ENCODE measurements around the gene NRXN3. TPM values are rescaled to one million over a fixed set of nuclear protein-coding genes. Genes with fewer than 3 reads are reported as not detected.

Gene NRXN3
- total RNA-seq, 1 experiment from 2014 or later, result not detected

DNA sequence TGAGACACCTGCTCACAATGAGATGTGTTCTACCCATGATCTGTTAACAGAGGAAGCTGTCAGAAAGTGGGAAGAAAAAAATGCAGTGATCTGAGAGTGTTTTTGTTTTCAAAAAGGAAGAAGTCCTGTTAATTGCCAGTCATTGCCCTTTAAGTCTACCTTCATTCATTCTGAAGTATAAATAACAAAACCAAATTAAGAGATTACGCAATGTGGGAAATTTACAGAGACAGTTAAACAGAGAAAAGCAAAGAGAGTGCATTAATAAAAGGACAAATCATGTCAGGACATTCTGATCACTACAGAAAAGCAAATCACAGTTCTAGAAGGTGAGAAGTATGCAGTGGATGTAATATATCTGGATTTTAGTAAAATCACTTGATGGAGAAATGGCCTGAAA lies 154.2 kb downstream of the NRXN3 start:
- TF ChIP-seq, protein P1, sequence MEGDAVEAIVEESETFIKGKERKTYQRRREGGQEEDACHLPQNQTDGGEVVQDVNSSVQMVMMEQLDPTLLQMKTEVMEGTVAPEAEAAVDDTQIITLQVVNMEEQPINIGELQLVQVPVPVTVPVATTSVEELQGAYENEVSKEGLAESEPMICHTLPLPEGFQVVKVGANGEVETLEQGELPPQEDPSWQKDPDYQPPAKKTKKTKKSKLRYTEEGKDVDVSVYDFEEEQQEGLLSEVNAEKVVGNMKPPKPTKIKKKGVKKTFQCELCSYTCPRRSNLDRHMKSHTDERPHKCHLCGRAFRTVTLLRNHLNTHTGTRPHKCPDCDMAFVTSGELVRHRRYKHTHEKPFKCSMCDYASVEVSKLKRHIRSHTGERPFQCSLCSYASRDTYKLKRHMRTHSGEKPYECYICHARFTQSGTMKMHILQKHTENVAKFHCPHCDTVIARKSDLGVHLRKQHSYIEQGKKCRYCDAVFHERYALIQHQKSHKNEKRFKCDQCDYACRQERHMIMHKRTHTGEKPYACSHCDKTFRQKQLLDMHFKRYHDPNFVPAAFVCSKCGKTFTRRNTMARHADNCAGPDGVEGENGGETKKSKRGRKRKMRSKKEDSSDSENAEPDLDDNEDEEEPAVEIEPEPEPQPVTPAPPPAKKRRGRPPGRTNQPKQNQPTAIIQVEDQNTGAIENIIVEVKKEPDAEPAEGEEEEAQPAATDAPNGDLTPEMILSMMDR (IDR thresholded peaks at IDR 0.05; ENCODE audit: unreplicated experiment), result no peak
- CTCF ChIA-PET, result interaction anchor here (0.5 kb wide), 1 partner anchor 100 kb away, joined by 4 read pairs; no protein-coding TSS in a partner anchor
- no peak overlapping the region for H3K27ac Mint-ChIP-seq (ENCODE audit: unreplicated experiment)
- no peaks in the 10 kb centered on the region for H3K36me3 Mint-ChIP-seq (ENCODE audit: insufficient read depth, unreplicated experiment)
- peaks cover 91% of the 10 kb centered on the region for H3K27me3 Mint-ChIP-seq (ENCODE audit: unreplicated experiment)
- no peak for DNase-seq
- BruUV-seq (replicated peaks), result no TSS peak
- intact Hi-C loops (cut with micrococcal nuclease; ENCODE audit: unreplicated experiment), result no loop called here
- no peak overlapping the region for H3K4me3 Mint-ChIP-seq (ENCODE audit: low read depth, unreplicated experiment)
- no peaks in the 10 kb centered on the region for H3K9me3 Mint-ChIP-seq (ENCODE audit: low read depth, unreplicated experiment)
- no peaks in the 10 kb centered on the region for H3K4me1 Mint-ChIP-seq (ENCODE audit: low read depth, unreplicated experiment)

DNA sequence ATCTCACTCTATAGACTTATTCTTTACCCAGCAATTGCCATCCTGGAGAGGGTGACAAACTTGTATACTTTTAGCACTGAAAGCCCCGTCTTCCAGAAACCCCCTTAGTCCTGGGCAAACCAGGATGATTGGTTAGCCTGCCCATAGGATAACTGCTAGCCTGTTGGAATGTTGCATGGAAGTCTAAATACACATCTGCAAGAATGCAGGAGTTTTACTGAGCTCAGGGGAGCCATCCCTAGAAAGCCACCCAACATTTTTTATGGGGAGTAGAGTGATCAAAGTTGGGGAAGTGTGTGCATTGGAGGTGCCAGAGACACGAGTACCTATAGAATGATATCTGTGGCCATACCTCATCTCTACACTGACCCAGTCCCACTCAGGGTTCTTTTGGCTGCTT lies 155.7 kb downstream of the NRXN3 start:
- no TSS peak for BruUV-seq (replicated peaks)
- DNase-seq, result no peak
- TF ChIP-seq, protein P1 (IDR thresholded peaks at IDR 0.05; ENCODE audit: unreplicated experiment), result no peak
- Mint-ChIP-seq H3K4me3 (ENCODE audit: low read depth, unreplicated experiment) (no peak overlapping the region), H3K27ac (ENCODE audit: unreplicated experiment) (no peak overlapping the region), H3K36me3 (ENCODE audit: insufficient read depth, unreplicated experiment) (no peaks in the 10 kb centered on the region), H3K27me3 (ENCODE audit: unreplicated experiment) (peaks cover 75% of the 10 kb centered on the region), H3K9me3 (ENCODE audit: low read depth, unreplicated experiment) (no peaks in the 10 kb centered on the region), H3K4me1 (ENCODE audit: low read depth, unreplicated experiment) (no peaks in the 10 kb centered on the region)
- CTCF ChIA-PET, result no interaction called here
- intact Hi-C loops (cut with micrococcal nuclease; ENCODE audit: unreplicated experiment), result no loop called here

DNA sequence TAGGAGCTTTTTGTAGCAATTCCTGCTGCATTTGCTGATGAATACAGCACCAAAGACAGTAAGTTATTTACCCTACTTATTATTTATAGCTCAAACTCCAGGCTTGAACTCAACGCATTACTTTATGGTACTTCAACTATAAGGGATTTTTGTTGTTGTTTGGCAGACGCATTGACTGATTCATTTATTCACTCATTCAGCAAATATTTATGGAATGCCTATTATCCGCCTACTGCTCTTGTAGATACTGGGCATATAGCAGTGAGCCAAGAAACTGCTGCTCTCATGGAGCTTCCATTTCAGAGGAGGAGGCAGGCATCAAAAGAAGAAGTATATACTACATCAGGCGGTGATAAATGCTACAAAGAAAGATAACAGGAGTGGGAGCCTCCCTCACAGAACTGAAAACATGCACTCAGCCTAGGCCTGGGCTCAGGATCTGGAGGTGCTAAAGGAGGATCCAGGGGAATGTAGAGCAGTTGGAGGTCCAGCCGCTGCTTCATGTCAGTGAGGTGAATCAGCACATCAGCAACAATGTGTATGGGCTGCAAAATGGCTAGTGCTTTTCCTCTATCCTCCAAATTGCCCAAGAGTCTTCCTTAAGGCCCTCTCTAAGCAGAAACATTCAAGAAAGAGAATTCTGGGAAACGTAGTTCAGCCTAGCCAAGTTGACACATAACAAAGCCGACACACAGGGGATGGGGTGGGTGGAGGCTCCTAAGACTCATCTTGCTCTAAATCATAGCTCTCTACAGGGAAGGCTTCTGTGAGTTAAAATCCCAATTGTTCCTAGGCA lies 157.5 kb downstream of the NRXN3 start:
- intact Hi-C loops (cut with micrococcal nuclease; ENCODE audit: unreplicated experiment), result no loop called here
- Mint-ChIP-seq H3K36me3 (ENCODE audit: insufficient read depth, unreplicated experiment) (no peaks in the 10 kb centered on the region), H3K9me3 (ENCODE audit: low read depth, unreplicated experiment) (no peaks in the 10 kb centered on the region), H3K27me3 (ENCODE audit: unreplicated experiment) (peaks cover 60% of the 10 kb centered on the region), H3K4me3 (ENCODE audit: low read depth, unreplicated experiment) (no peak overlapping the region), H3K27ac (ENCODE audit: unreplicated experiment) (no peak overlapping the region), H3K4me1 (ENCODE audit: low read depth, unreplicated experiment) (no peaks in the 10 kb centered on the region)
- no TSS peak for BruUV-seq (replicated peaks)
- no peak for DNase-seq
- TF ChIP-seq, protein P1 (IDR thresholded peaks at IDR 0.05; ENCODE audit: unreplicated experiment), result no peak
- CTCF ChIA-PET, result no interaction called here

DNA sequence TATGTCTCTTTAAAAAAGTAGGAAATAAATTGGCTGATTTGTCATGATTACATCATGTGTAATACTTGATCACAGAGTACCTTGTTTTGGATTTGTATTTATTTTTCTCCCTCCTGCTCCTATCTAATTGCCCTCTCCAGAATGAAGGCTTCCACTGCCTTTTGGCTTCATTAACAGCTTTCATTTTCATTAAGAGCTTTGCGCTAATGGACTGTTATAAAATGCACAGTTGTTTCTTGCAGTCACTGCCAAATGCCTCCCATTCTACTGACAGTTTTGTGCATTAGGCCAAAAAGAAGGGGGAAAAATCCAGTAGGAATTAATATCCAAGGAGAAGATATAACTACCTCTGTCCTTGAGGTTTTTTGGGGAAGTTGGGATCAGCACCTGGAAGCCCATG lies 159.2 kb downstream of the NRXN3 start:
- Mint-ChIP-seq H3K4me3 (ENCODE audit: low read depth, unreplicated experiment) (no peak overlapping the region), H3K4me1 (ENCODE audit: low read depth, unreplicated experiment) (no peaks in the 10 kb centered on the region), H3K27ac (ENCODE audit: unreplicated experiment) (no peak overlapping the region), H3K9me3 (ENCODE audit: low read depth, unreplicated experiment) (no peaks in the 10 kb centered on the region), H3K27me3 (ENCODE audit: unreplicated experiment) (peaks cover 60% of the 10 kb centered on the region), H3K36me3 (ENCODE audit: insufficient read depth, unreplicated experiment) (no peaks in the 10 kb centered on the region)
- BruUV-seq (replicated peaks), result no TSS peak
- no peak for DNase-seq
- CTCF ChIA-PET, result no interaction called here
- intact Hi-C loops (cut with micrococcal nuclease; ENCODE audit: unreplicated experiment), result no loop called here
- TF ChIP-seq, protein P1 (IDR thresholded peaks at IDR 0.05; ENCODE audit: unreplicated experiment), result no peak
